HG03575 (cell line): Measurements from ENCODE around the gene CACNA1G.
A peak's percentile ranks its signal among the peaks of the same experiment; 100 is the strongest.

Experiments used
- ATAC-seq: cut with Tn5 transposase; IDR thresholded peaks from one replicate; pipeline ENCODE4 v1.9.1; 2021; ENCODE audit not compliant: unreplicated experiment, insufficient number of reproducible peaks, low FRiP score; ENCODE audit errors: extremely low read depth

Gene CACNA1G

GRCh38 chr17:50560185-50560824, at the start of gene CACNA1G:
TSS of gene CACNA1G (plus strand) at chr17:50560715. CDS start at chr17:50561460, 745 bp downstream.
- no peak for ATAC-seq

GRCh38 chr17:50511058-50511457, 49.5 kb upstream of the CACNA1G start:
- ATAC-seq: peak; percentile 42

GRCh38 chr17:50513495-50513894, 47.0 kb upstream of the CACNA1G start:
- ATAC-seq: no peak

- no peak for ATAC-seq
Measured at GRCh38 chr17:50514388-50514787, 46.1 kb upstream of the CACNA1G start.

GRCh38 chr17:50514936-50515702, 45.4 kb upstream of the CACNA1G start:
- no peak for ATAC-seq

- ATAC-seq: no peak
Measured at GRCh38 chr17:50517011-50517410, 43.5 kb upstream of the CACNA1G start.

GRCh38 chr17:50517504-50518383, 42.8 kb upstream of the CACNA1G start:
- no peak for ATAC-seq

GRCh38 chr17:50518384-50519023, 42.0 kb upstream of the CACNA1G start:
- no peak for ATAC-seq

- ATAC-seq: no peak
Measured at GRCh38 chr17:50519141-50519834, 41.2 kb upstream of the CACNA1G start.

- no peak for ATAC-seq
Measured at GRCh38 chr17:50520483-50520882, 40.0 kb upstream of the CACNA1G start.

- no peak for ATAC-seq
Measured at GRCh38 chr17:50521514-50521913, 39.0 kb upstream of the CACNA1G start.

GRCh38 chr17:50522766-50523165, 37.7 kb upstream of the CACNA1G start:
- ATAC-seq: no peak

- no peak for ATAC-seq
Measured at GRCh38 chr17:50523208-50523607, 37.3 kb upstream of the CACNA1G start.

GRCh38 chr17:50524838-50525237, 35.7 kb upstream of the CACNA1G start:
- no peak for ATAC-seq

GRCh38 chr17:50527155-50527762, 33.3 kb upstream of the CACNA1G start:
- ATAC-seq: no peak

GRCh38 chr17:50527949-50528474, 32.5 kb upstream of the CACNA1G start:
- no peak for ATAC-seq

- no peak for ATAC-seq
Measured at GRCh38 chr17:50529849-50530248, 30.7 kb upstream of the CACNA1G start.

GRCh38 chr17:50531428-50532025, 29.0 kb upstream of the CACNA1G start:
- ATAC-seq: no peak
